Coronary artery (tissue), 2 donors: ENCODE measurements around the gene DYNC1LI1.

Source experiments
- DNase-seq: peaks from one replicate; pipeline ENCODE4 v3.0.0-alpha.2; 2017; ENCODE audit warnings: low spot score
- H3K27ac ChIP-seq, 2 donors: fragments of 200-600 bp; sonication (generic); one replicate each; pipeline ENCODE4 v1.5.1; 2016 to 2019
- H3K4me3 ChIP-seq: fragments of 200-600 bp; sonication (generic); 2 replicates; pipeline ENCODE4 v1.5.1; 2016; ENCODE audit warnings: mild to moderate bottlenecking, moderate library complexity
- TF ChIP-seq, protein P1 (sequence below): fragments of 200-600 bp; sonication (generic); IDR thresholded peaks from one replicate; pipeline ENCODE4 v1.5.1; 2019; ENCODE audit warnings: antibody characterized with exemption

The DYNC1LI1 gene

DNA sequence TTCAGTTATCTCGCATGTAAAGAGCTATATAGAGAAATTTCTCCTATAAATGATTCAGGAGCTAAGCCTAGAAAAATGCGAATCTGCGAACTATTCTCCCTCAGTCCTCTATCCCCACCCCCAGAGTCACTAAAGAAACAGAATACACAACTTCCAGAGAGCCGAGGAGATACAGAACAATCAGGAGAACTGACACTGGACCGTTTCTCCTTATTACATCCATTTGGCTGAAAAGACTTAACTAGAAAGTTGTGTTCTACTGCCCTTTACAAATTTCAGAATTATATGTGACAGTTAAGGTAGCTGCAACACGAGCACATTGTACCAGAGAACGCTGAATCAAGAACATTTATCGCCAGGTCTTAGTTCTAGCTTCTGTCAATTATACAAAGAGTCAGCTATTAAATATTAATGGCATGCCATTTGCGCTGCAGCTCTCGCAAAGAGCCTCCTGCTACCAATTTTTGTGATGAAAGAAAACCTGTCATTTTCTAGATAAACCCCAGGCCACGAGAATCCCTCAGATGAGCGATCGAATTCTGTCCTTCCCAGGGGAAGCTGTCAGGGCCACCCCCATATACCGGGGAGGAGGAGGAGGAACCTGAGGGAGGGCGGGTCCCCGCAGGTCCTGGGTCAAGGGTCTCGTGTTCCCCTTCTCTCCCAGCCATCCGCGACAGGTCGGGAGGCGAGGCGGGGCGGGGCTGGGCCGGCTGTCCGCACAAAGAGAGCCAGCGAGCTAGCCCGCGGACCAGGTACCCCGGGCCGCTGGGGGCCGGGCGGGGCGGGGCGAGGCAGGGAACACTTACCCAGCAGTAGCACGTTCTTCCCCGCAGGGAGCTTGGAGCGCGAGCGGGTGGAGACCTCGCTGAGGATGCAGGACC lies 878 bp downstream of the DYNC1LI1 start:
- H3K27ac ChIP-seq = peak overlapping the region; percentile 89 to 99
- DNase-seq = peak; percentile 82
- TF ChIP-seq, protein P1, sequence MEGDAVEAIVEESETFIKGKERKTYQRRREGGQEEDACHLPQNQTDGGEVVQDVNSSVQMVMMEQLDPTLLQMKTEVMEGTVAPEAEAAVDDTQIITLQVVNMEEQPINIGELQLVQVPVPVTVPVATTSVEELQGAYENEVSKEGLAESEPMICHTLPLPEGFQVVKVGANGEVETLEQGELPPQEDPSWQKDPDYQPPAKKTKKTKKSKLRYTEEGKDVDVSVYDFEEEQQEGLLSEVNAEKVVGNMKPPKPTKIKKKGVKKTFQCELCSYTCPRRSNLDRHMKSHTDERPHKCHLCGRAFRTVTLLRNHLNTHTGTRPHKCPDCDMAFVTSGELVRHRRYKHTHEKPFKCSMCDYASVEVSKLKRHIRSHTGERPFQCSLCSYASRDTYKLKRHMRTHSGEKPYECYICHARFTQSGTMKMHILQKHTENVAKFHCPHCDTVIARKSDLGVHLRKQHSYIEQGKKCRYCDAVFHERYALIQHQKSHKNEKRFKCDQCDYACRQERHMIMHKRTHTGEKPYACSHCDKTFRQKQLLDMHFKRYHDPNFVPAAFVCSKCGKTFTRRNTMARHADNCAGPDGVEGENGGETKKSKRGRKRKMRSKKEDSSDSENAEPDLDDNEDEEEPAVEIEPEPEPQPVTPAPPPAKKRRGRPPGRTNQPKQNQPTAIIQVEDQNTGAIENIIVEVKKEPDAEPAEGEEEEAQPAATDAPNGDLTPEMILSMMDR = no peak
- peak overlapping the region; percentile 97 for H3K4me3 ChIP-seq

DNA sequence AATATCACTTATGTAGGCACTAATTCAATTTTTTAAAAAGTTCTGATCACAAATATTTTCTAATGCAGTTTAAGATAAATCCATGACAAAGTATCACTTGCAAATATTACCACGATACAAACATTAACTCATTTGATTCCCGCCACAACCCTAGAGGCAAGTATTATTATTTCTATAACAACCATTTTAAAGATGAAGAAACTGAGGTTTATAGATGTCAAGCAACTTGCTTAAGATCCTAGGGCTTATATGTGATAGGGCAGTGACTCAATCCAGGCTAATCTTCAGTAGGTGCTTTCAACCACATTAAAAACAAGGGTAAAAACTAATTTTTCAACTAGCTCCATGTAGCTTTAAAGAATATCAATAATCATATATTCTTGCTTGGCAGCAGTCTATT lies 1.7 kb downstream of the DYNC1LI1 start:
- H3K4me3 ChIP-seq = peak overlapping the region; percentile 97
- TF ChIP-seq, protein P1 = no peak
- no peak for DNase-seq
- no peak overlapping the region for H3K27ac ChIP-seq

DNA sequence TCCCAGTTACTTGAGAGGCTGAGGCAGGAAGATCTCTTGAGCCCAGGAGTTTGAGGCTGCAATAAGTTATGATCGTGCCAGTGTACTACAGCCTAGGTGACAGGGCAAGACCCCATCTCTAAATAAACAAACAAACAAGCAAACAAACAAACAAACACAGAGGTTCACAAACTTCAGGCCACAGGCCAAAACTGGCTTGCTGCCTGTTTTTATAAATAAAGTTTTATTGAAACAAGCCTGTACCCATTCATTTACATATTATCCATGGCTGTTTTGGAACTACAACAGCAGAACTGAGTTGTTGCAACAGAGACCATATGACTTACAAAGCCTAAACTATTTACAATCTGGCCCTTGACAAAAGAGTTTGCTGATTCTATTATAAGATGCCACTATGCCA lies 6.5 kb downstream of the DYNC1LI1 start:
- Histone ChIP-seq H3K4me3 (no peak overlapping the region), H3K27ac (no peak overlapping the region)

DNA sequence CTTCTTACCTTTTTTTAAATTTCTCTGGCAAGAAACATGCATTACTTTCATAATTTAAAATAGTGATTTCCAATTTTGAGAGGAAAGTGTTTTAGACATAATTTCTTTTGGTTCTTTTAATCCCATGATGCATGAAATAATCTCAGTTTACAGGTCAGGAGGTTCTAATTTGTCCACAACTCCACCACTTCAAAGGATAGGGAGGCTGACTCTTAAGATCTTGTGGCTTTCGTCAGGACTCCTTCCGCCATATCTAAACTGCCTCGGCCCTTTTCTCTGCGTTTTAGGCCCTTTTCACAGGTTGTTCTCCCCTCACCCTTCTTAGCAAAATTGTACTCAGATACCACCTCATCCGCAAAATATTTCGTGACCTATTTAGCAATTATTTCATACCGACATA lies 8.0 kb downstream of the DYNC1LI1 start:
- H3K4me3 ChIP-seq = no peak overlapping the region
- DNase-seq = no peak
- H3K27ac ChIP-seq = no peak overlapping the region
- TF ChIP-seq, protein P1 = no peak

More for the DNA sequence above, 6.5 kb downstream of the DYNC1LI1 start:
- TF ChIP-seq, protein P1 = no peak
- no peak for DNase-seq

DNA sequence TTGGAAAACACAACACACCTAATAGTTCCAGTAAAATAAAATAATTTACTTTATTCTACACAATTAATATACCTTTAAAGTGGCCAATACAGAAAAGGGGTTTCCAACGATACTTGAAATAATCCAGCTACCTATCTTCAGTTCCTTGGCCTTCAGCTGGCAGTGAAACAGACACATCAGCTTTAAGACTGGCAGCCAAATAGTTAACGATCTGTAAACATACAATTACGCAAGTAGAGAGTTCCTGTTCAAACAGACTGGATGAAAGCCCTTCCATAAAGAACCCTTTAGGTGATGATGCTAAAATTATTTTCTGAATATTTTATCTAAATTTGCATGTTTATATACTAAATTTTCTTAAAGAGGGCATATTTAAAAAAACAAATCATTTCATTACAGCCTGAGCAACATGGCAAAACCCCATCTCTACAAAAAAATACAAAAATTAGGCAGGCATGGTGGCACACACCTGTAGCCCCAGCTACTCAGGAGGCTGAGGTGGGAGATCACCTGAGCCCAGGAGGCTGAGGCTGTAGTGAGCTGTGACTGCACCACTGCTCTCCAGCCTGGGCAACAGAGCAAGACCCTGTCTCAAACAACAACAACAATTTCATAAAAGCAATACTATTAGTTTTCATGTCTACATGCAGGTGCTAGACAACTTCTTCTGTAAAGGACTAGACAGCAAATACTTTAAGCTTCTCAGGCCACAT lies 12.9 kb downstream of the DYNC1LI1 start:
- TF ChIP-seq, protein P1 = no peak
- Histone ChIP-seq H3K4me3 (no peak overlapping the region), H3K27ac (no peak overlapping the region)
- DNase-seq = no peak

DNA sequence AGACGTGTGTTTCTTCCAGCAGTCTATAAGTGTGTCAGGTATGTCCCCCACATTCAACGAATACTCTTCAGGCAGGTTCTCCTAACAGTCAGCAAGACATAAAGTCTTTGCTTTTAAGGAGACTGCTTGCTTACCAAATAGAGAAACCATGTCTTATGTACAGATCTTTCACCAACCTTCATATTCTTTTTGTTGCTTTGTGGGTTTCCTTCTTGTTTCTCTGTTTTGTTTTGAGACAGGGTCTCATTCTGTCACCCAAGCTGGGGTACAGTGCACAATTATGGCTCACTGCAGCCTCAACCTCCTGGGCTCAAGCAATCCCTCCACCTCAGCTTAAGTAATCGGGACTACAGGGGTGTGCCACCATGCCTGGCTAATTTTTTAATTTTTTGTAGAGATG lies 14.3 kb downstream of the DYNC1LI1 start:
- Histone ChIP-seq H3K27ac (no peak overlapping the region), H3K4me3 (no peak overlapping the region)
- TF ChIP-seq, protein P1 = no peak
- DNase-seq = no peak
